Liver (tissue), 3 donors: ENCODE data around the gene BRIX1.

Experiments
- ATF3 ChIP-seq: IDR thresholded peaks from 2 replicates; pipeline ENCODE4 v1.6.1; 2016; ENCODE audit warnings: antibody characterized with exemption
- JUND ChIP-seq, 2 donors: IDR thresholded peaks; 2 replicates each; pipeline ENCODE4 v1.6.1; 2016; ENCODE audit warnings: antibody characterized with exemption in 2 of 2
- RAD21 ChIP-seq, 2 donors: IDR thresholded peaks; 2 replicates each; pipeline ENCODE4 v1.6.1; 2016; ENCODE audit warnings: antibody characterized with exemption in 2 of 2, mild to moderate bottlenecking in 2 of 2
- SP1 ChIP-seq: IDR thresholded peaks from 2 replicates; pipeline ENCODE4 v1.6.1; 2018; ENCODE audit warnings: antibody characterized with exemption, mild to moderate bottlenecking
- YY1 ChIP-seq: IDR thresholded peaks from 2 replicates; pipeline ENCODE4 v1.6.1; 2016; ENCODE audit warnings: antibody characterized with exemption, mild to moderate bottlenecking
- TF ChIP-seq, protein P1 (sequence below): fragments of 150-350 bp; IDR thresholded peaks from 2 replicates; pipeline ENCODE4 v1.5.1; 2017; ENCODE audit warnings: improper control_type of control experiment, low read depth, low read length; ENCODE audit not compliant: missing input control
- TF ChIP-seq, protein P2 (sequence below): IDR thresholded peaks from 2 replicates; pipeline ENCODE4 v1.6.1; 2016; ENCODE audit warnings: antibody characterized with exemption, mild to moderate bottlenecking
- donor health status: healthy.
- donor health status: healthy.

GRCh38 chr5:34914671-34915138 is 806 bp upstream of the BRIX1 start:
- TF ChIP-seq, protein P1, sequence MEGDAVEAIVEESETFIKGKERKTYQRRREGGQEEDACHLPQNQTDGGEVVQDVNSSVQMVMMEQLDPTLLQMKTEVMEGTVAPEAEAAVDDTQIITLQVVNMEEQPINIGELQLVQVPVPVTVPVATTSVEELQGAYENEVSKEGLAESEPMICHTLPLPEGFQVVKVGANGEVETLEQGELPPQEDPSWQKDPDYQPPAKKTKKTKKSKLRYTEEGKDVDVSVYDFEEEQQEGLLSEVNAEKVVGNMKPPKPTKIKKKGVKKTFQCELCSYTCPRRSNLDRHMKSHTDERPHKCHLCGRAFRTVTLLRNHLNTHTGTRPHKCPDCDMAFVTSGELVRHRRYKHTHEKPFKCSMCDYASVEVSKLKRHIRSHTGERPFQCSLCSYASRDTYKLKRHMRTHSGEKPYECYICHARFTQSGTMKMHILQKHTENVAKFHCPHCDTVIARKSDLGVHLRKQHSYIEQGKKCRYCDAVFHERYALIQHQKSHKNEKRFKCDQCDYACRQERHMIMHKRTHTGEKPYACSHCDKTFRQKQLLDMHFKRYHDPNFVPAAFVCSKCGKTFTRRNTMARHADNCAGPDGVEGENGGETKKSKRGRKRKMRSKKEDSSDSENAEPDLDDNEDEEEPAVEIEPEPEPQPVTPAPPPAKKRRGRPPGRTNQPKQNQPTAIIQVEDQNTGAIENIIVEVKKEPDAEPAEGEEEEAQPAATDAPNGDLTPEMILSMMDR = no peak
- TF ChIP-seq SP1 (no peak), RAD21 (IDR thresholded peaks at IDR 0.05) (no peak), ATF3 (no peak), YY1 (no peak), JUND (IDR thresholded peaks at IDR 0.05) (no peak)
- TF ChIP-seq, protein P2, sequence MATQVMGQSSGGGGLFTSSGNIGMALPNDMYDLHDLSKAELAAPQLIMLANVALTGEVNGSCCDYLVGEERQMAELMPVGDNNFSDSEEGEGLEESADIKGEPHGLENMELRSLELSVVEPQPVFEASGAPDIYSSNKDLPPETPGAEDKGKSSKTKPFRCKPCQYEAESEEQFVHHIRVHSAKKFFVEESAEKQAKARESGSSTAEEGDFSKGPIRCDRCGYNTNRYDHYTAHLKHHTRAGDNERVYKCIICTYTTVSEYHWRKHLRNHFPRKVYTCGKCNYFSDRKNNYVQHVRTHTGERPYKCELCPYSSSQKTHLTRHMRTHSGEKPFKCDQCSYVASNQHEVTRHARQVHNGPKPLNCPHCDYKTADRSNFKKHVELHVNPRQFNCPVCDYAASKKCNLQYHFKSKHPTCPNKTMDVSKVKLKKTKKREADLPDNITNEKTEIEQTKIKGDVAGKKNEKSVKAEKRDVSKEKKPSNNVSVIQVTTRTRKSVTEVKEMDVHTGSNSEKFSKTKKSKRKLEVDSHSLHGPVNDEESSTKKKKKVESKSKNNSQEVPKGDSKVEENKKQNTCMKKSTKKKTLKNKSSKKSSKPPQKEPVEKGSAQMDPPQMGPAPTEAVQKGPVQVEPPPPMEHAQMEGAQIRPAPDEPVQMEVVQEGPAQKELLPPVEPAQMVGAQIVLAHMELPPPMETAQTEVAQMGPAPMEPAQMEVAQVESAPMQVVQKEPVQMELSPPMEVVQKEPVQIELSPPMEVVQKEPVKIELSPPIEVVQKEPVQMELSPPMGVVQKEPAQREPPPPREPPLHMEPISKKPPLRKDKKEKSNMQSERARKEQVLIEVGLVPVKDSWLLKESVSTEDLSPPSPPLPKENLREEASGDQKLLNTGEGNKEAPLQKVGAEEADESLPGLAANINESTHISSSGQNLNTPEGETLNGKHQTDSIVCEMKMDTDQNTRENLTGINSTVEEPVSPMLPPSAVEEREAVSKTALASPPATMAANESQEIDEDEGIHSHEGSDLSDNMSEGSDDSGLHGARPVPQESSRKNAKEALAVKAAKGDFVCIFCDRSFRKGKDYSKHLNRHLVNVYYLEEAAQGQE = no peak
